ENCODE measurements around the gene ADAMTS15.
A peak's percentile ranks its signal among the peaks of the same experiment; 100 is the strongest.

ADAMTS15 gene, protein sequence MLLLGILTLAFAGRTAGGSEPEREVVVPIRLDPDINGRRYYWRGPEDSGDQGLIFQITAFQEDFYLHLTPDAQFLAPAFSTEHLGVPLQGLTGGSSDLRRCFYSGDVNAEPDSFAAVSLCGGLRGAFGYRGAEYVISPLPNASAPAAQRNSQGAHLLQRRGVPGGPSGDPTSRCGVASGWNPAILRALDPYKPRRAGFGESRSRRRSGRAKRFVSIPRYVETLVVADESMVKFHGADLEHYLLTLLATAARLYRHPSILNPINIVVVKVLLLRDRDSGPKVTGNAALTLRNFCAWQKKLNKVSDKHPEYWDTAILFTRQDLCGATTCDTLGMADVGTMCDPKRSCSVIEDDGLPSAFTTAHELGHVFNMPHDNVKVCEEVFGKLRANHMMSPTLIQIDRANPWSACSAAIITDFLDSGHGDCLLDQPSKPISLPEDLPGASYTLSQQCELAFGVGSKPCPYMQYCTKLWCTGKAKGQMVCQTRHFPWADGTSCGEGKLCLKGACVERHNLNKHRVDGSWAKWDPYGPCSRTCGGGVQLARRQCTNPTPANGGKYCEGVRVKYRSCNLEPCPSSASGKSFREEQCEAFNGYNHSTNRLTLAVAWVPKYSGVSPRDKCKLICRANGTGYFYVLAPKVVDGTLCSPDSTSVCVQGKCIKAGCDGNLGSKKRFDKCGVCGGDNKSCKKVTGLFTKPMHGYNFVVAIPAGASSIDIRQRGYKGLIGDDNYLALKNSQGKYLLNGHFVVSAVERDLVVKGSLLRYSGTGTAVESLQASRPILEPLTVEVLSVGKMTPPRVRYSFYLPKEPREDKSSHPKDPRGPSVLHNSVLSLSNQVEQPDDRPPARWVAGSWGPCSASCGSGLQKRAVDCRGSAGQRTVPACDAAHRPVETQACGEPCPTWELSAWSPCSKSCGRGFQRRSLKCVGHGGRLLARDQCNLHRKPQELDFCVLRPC

DNA sequence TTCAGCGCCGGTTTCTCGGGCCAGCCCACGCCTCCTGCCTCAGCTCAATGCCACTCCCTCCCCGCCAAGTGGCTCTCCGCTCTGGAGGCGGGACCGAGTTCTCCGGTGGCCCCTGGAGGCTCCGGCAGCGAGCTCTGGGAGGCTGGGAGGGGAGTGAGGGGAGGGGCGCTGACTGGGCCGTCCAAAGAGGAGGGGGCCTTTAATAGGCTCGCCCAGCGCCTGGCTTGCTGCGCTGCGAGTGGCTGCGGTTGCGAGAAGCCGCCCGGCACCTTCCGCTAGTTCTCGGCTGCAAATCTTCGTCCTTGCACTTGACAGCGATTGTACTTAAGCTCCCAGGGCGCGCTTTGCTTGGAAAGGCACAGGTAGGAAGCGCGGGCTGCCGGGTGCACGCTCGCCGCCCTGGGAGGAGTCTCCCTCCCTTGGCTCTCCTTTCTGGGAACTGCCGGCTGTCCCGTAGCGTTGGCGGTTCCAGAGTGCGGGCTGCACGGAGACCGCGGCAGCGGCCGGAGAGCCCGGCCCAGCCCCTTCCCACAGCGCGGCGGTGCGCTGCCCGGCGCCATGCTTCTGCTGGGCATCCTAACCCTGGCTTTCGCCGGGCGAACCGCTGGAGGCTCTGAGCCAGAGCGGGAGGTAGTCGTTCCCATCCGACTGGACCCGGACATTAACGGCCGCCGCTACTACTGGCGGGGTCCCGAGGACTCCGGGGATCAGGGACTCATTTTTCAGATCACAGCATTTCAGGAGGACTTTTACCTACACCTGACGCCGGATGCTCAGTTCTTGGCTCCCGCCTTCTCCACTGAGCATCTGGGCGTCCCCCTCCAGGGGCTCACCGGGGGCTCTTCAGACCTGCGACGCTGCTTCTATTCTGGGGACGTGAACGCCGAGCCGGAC lies at the start of gene ADAMTS15:
Gene ADAMTS15 (plus strand): TSS at position 230 of the 894 bp plus-strand sequence. CDS start 329 bp downstream, at position 559.
- DNase-seq (ENCODE audit: low read depth): peak; percentile 88

DNA sequence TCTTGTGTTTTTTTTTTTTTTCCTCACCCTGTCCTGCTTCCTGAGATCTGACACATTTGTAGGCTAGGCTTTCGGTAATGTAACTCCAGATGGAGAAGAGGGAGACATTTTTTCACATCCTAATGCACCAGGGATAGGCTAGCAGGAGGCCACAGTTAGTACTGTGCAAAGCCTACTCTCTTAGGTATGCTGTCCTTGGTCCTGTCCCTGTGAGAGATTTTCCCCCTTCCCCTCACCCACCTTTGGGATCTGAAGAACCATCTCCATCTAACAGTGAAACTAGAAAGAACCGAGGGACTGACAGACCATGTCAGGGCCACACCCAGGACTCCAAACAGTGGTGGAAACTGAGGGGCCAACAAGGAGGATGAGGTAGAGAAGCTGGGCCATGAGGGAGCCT lies 49.2 kb upstream of the ADAMTS15 start:
- no peak for DNase-seq (ENCODE audit: low read depth)

DNA sequence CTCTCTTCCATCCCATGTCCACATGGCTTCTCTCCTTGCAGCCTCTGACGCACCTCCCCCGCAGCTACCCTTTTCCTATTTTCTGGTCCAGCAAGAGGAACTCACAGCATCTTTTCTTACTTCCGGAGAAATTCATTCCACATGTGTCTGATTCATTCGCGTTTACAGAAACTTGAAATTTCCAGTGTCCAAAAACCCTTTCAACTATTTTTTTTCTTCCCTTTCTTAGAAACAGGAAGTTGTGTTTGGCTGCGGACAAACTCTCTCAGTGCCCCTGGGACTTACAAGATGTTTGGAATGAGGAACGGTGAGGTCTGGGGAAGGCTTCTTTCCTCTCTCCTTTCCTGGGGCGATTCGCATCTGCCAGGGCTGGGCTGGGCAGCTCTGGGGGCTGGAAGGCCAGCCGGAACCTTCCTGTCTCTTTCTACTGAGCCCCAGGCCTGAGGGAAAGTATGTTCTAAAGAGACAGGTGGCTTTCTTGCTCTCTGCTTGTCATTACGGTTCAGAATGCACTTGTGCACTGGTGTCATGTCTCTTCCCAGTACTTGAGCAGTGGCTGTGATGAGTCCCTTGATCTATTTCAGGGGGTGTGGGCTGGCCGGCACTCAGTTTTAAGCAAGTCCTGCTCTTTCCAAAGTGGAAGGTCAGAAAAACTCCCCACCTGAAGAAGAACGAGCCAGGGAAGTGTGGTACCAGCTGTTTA lies 47.5 kb upstream of the ADAMTS15 start:
- DNase-seq (ENCODE audit: low read depth): peak; percentile 81

DNA sequence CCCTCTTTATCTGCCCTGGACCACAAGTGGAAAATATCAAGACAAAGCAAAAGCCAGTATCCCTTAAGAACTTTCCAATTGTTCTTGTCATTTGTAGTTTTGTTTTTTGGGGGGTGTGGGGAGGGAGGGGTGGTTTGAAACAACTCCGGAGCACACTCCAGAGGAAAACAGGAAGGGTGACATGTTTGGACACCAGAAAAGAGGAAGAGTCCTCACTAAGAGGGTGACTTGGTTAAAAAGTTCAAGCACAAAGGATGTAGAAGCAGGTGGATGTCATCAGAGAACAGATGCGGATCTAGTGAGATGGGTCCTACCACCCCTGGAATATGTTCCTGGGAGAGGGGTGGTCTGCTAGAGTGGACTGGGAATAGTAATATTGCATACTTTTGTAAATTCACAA lies 45.9 kb upstream of the ADAMTS15 start:
- DNase-seq (ENCODE audit: low read depth): no peak

DNA sequence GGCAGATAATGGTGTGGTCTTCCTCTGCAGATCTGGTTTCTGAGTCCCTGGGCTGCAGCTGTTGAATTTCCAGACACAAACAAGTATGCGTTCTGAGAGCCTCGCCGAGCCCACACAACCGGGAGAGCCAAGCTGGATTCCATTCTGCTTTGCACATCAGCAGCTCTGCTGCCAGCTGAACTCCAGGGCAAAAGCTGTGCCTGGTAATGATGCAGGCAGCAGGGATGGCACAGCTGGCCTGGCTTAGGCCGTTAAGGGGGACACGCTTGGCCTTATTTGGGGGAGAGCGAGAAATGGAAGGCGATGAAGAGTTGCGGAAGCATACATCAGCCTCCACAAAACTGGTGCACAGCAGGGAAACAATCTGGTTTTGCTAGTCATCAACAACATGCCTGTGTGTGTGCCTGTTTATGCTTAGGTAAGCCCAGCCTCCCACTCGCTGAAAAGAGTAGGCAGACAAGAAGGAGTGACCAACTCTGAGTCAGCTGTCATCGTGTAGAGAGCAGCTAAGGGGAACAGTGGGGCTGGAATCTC lies 45.1 kb upstream of the ADAMTS15 start:
- peak; percentile 63 for DNase-seq (ENCODE audit: low read depth)

DNA sequence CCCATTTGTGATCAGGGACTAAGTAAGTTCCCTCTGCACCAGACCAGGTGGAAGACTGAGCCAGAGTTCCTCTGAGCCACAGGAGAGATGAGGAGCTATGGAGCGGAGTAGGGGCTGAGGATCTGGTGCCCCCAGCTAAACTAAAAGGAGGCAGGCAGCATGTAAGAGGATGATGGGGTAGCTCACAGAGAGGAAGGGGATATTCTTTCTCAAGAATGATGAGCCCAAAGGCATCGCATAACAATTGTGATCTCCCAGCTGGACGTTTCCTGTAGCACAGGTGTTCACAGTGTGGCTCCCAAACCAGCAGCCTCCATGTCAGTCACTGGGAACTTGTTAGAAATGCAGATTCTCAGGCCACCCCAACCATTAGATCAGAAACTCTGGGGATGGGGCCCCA lies 44.5 kb upstream of the ADAMTS15 start:
- DNase-seq (ENCODE audit: low read depth): no peak

DNA sequence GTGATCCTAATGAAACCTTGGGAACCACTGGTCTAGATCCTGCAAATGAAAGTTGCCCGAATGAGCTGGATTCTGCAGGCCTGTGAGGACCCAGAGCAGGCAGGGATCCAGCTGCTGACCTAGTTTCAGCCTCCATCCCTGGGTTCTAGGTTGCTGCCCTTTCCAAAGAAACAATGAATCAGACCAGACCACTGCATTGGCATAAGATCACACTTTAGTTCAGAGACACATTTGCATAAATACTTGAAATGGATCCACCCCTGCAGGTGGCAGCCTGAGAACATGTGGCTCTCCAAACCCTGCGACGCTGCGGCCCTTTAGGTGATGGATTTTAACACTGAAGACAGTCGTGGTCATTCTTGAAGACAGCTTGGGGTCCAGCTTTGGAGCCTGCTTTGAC lies 43.7 kb upstream of the ADAMTS15 start:
- no peak for DNase-seq (ENCODE audit: low read depth)

DNA sequence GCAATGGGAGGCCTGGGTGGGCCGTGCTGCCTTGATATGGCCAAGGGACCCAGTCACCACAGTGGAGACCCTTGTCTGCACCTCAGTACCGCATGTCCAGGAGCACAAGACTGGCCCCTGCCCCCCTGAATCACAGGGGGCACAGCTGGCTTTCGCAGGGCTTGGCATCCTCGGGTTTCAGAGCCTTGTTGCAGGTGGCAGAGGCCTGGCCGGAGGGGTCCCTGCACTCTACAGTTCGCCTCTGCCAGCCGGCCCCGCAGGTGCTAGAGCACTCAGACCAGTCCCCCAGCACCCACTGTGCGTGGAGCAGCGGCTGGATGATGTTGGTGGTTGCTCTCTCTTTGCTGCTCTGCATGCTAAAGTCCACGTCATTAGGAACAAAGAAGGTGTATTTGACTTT lies 43.0 kb upstream of the ADAMTS15 start:
- DNase-seq (ENCODE audit: low read depth): no peak

DNA sequence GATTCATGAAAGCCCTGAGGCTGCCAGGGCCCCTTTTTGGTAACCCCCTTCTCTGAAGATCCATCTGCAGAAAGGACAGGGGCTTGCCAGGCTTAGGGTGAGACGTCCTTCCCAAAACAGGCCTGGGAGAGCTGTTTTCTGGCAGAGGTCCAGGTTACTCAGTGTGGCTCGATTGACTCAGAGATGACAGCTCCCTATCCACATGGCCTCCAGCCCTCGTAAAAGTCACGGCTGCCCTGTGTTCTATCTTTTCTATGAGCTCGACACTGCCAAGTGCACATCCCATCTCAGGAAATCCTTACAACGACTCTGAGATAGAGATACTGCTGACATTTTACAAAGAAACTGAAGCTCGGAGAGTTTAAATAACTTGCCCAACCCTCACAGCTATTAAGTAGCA lies 40.5 kb upstream of the ADAMTS15 start:
- peak; percentile 29 for DNase-seq (ENCODE audit: low read depth)

DNA sequence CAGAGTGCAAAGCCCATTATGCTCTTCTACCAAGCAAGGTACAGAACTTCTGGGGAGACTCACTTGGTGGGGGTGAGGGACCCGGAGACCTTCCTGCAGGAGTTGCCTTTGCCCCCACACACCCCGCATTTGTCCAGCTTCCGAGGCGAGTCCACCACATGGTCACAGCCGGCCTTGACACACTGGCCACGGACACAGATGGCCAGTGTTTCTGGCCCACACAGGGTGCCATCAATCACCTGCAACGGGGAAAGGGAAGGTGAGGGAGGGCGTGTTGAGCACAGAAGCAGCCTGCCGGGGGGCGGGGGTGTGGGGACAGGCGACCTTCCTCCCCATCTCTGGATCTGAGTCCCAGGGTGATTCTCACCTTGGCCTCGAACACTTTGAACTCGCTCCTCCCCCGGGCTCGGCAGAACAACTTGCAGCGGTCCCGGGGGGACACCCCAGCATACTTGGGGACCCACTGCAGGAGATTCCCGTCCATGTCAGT lies 40.0 kb upstream of the ADAMTS15 start:
- no peak for DNase-seq (ENCODE audit: low read depth)

DNA sequence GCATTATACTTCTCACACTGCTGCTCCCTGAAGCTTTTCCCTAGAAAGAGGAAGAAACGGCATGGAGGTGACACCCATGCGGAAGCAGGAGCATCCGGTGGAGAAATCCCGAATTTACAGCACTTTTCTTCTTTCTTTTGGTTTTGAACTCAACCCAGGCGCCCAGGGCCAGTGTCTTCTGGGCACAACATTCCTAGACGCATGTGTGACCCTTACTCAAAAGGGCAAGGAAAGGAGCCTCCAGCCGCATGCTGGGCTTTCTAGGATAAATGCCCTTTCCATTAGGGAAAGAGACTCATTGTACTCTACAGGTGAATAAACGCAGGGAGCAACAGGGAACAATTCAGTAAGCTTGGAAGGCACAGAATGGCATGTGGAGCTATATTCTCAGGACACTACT lies 39.5 kb upstream of the ADAMTS15 start:
- DNase-seq (ENCODE audit: low read depth): no peak

DNA sequence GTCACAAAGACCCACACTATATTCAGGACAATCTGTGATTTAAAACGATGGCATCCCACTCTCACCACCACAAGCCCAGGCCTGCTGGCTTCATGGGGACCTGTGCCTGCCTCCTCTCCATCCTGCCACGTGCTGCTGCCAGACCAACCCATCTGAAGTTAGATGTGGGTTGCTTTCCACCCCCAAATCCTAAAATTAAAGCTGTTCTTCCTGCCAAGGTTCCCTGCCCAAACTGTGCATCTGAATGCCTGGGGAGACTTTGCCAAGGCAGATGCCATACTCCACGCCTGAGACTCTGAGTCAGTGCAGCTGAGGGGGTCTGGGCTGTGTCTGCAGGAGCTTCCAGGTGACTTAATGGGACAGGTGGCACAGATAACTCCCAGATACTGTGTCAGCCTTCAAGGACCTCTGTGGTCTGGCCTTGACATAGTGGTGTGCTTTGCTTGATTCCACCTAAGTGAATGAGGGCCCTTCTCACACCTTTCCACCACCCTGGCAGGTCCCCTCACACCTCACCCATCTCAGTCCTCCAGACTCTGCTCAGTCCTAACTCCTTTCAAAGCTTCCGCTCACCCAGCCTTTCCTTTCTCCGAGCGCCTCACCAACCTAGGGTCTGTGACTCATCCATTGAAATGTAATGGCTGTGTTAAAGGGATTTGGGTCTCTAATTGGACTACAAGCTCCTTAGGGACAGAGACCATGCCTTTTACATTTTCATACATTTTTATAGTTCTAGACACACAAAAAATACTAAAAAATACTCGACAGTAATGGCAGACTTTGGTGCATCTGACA lies 38.7 kb upstream of the ADAMTS15 start:
- DNase-seq (ENCODE audit: low read depth): no peak

DNA sequence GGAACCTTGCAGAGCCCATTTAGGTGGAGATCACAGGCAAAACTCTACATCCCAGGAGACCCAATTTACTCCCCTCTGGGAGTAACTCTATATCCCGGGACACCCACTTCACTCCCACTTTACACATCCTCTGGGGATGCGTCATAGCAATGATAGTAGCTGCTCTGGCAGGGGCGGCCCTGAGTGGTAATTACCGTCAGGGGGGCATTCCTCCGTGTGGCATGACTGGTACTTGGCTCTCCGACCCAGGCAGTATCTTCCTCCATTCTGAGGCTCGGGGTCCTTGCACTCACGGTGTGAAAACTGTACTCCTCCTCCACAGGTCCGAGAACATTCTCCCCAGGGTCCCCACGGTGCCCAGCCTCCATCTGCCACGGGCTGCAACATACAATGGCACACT lies 37.2 kb upstream of the ADAMTS15 start:
- DNase-seq (ENCODE audit: low read depth): no peak

DNA sequence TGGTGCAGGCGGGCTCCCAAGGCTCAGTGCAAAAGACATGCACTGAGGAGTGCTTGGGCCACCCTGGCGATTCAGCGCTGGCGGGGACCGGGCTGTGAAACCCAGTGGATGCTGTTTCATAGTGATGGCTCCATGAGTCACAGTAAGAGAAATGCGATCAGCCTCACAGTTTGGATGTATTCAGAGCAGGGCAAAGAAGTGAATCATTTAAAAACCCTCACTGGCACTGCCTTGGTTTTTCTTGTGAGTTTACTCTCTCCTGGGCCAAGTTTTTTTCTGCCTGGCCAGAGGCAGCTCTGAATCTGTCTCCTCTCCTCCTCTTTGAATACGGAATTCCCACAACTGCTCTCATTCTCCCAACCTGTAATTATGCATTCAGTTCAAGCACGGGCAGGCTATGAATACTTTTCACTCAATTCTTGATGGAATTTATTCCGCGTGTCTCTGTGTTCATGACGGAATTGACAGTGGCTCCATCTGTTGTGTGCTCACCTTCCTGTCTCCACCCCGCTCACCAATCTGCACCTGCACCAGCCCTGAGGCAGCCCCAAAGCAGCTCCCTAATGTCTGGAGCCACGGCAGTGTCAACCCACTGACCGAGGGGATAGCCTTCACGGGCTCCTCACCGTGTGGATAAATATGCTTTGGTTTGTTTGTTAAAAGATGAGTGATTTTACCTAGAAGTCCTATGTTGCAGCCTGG lies 34.9 kb upstream of the ADAMTS15 start:
- DNase-seq (ENCODE audit: low read depth): peak; percentile 65

DNA sequence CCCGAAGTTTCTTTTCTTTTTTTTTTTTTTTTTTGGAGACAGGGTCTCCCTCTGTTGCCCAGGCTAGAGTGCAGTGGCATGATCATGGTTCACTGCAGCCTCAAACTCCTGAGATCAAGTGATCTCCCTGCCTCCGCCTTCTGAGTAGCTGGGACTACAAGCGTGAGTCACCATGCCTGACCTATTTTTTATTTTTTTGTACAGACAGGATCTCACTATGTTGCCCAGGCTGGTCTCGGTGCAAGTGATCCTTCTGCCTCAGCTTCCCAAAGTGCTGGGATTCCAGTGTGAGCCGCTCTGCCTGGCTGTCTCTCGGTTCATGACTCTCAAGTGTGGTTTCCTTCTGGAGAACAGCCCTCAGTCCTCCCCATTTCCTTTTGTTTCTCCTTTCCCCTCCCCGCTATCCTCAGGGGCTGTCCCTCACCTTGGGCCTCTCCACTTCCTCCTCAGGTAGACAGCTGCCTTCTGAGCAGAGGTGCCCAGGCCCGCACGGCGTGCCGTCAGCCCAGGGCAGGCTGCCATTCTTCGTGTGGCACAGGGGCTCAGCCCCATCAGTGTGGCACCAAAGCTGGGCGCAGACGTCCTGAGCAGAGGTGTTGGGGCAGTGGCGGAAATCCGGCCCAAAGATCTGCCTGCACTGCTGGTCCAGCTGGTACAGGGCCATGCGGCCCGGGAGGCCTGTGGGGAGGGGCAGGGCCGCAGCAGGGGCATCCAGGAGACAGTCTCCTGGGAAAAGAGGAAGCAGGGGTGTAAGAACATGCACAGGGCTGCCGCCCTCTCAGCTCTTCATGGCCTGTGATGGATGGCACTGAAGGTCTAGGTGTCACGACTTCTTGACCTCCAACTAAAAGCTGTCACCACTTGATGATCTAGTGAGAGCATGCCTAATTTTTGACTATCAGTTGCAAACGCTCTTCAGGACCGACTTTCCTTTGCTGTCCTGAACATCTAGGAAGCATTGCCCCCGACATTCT lies 34.1 kb upstream of the ADAMTS15 start:
- no peak for DNase-seq (ENCODE audit: low read depth)

DNA sequence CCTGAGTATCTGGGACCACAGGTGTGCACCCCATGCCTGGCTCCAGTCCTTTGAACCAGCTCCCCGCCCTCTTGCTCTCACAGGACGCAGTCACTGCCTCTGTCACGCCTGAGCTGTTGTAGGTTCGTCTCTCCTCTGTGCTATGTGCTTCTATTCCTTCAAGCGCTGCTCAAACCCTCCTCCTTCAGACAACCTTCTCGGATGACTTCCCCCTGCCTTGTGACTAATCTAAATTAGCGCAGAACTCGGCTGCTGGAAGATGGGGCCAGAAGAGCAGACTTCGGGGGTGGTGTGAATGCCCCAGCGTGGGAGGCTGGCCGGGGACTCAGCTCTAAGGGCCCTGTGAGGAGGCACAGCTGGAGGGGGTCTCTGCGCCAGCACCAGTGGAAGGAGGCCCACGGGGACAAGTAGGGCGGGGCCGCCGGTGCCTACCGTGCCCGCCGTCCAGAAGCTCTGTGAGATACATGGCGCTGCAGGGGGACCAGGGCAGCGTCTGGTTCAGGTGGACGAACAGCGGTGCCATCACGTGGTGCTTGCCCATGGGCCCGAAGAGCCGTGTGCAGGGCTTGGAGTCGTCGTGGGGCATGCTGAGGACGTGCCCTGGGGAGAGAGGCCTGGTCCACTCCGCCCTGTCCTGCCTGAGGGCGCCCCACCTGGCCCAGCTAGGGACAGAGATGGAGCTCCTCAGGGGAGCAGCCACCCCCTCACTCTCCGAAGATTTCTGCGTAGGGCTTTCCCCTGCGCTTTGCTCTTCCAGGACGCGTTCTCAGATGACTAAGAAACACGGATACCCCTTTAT lies 32.5 kb upstream of the ADAMTS15 start:
- DNase-seq (ENCODE audit: low read depth): no peak

DNA sequence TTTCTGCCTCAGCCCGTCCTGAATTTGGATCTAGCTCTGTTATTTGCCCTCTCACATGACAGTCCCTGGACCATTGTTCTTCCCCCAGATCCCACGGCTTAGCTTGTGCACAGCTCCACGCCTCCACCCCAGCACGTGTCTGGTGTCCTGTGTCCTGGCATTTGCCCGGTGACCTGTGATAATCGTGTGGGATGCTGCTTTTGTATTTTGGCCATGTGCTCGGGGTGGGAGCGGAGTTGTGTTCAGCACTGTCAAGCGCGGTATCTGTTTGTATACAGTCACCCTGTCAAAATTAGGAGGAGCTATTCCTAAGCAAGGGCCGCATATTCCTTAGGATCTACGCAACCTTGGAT lies 31.9 kb upstream of the ADAMTS15 start:
- DNase-seq (ENCODE audit: low read depth): no peak
